Stimulated activated CD4-positive, alpha-beta T cell treated with anti-CD3 and anti-CD28 coated beads, Interleukin-1b, Interleukin-23, amount 100 ng/mL, for 1 hour (primary cell): ENCODE data around the gene BICDL1.

ENCODE experiments used
- DNase-seq, 2 donors: peaks; one replicate each; pipeline ENCODE4 v3.0.0-alpha.2; 2020; ENCODE audit warnings: low read depth in 2 of 2

Gene BICDL1

DNA sequence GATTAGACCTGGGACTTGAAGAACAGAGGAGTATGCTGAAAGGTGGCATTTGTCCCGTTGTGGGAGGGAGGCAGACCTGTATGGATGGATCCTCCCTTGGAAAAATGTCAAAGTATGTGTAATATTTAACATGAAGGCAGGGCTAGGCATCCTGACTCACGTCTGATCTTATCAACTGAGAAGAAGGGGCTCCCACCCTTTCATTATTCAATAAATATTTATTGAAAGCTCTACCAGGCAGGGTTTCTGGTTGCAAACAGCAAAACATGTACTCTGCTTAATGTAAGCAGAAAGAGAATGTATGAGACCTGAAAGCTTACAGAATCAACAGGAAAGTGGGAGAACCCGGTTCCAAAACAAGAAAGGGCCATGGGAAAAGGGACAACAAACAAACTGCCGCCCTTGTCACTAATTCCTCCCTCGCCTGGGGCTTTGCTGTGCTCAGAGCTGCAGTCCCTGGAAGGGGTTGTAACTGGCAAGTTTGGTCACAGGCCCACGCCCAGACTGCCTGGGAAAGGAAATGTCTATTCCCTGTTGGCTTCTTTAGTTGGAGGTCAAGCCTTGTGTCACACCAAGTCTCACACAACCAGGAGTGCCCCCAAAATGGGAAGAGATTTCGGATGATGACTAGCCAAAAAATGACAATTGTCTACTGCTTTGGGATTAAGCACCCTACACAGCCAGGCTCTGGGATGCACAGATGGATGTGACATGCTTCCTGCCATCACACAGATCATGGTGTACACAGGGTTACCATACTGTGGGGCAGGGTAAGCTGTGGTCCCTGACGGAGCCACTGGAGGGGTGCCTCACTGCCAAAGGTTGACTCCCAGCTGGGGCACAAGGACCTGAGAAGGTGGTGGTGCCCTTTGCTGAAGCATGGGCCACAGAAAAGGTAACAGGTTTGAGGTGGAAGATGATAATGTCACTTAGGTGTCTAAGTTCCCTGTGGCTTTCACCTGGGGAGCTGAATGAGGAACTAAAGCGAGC is 90.7 kb downstream of the BICDL1 start:
- no peak for DNase-seq

DNA sequence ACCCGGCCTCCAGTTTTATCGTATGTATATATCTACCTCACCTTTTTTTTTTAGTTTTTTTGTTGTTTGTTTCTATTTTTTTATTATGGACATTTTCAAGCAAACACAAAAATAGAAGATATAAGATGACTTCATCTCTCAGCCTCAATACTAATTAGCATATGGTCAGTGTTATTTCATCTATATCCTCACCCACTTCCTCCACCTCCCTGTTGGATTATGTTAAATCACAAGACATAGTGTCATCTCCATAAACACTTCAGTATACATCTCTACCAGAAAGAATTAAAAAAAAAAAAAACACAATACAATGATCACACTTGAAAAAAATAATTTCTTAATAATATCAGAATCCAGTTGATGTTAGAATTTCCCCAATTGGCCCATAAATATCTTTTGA is 92.6 kb downstream of the BICDL1 start:
- DNase-seq: no peak

DNA sequence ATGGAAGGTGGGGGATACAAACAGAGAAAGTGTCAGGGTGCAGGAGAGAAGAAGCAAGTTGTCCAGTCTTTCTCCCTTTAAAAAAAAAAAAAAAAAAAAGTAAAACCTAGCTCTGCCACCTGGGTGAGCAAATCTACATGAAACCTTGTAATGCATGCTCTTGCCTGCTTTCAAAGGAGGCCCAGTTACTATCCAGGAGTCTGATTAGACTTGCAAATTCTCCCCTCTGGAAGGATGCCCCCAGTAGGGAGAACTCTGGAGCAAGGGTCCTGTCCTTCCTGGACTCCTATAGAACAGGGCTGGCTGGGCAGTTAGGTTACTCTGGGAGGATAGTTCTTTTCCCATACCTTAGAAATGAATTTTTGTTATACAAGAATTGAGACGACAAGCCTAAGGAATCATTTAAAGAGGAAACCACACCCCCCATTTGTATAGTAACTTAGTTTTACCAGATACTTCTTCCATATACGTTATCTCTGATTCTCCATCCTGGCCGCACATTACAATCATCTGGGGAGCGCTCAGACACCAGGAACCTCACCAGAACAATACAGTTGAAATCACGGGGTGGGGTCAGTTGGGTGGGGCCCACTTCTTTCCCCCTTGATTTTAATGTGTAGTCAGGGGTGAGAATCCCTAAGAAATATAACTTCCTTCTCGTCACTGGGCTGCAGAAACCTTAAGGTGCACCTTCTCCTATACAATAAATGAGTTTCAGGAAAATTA is 97.0 kb downstream of the BICDL1 start:
- DNase-seq: no peak

- peak; percentile 98 to 99 for DNase-seq
Observed at GRCh38 chr12:120086801-120087621, 98.0 kb downstream of the BICDL1 start.

DNA sequence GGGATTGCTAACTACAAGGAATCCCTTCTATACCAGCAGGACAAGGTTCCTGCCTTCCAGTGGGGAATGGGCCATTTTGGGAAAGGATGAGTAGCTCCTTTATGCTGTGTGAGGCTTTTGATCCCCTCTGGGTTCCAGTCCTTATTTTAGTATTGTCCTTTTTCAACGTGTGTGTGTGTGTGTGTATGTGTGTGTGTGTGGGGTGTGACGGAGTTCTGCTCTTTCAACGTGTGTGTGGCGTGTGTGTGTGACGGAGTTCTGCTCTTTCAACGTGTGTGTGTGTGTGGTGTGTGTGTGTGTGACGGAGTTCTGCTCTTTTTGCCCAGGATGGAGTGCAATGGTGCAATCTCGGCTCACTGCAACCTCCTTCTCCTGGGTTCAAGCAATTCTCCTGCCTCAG is 100.1 kb downstream of the BICDL1 start:
- no peak for DNase-seq

DNA sequence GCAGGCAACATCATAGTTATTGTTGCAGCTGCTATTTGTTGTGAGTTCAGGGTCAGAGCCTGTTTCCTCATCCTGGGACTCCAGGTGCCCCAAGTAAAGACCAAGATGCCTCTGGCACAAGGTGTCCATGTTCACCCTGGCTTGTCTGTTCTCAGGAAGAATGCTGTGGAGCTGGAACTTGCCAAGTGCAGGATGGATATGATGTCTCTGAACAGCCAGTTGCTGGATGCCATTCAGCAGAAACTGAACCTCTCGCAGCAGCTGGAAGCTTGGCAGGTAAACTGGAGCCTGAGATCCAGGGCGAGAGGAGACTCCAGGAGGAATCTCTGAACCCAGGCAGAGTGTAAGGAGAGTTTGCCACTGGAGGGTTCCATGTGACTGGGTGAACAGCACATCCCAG is 100.8 kb downstream of the BICDL1 start:
- DNase-seq: no peak

GRCh38 chr12:120090206-120090605 is 101.2 kb downstream of the BICDL1 start:
- no peak for DNase-seq

- DNase-seq: no peak
Observed at GRCh38 chr12:120090626-120091295, 101.7 kb downstream of the BICDL1 start.

DNA sequence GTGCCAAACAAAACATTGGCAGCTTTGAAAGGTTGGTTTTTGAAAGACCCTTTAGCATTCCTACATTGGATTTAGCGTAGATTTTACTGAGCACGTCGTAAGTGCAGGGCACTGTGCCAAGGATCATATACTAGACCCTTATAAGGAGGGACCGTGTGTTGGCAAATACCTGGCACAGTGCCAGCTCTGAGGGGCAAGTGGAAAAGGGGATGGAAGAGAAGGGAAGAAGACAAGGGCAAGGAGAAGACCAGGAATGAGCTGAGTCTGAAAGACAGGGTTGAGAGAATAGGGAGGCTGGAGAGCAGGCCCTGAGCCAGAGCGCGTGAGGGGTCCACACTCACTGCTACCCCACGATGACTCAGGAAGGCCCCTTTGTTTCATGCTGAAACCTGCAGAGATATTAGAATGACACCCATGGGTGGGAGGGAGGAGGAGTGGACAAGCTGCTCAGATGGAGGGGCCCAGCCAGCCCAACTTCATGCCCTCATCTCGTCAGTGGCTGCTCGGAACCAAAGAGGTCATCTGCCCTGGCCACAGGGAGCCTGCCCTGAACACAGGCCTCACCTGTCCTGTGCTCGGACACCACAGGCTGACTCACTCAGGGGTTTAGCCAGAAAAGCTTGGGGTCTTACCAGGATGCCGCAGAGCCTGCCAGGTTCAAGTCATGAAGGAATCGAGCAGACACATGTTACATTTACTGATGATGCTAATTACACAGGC is 102.5 kb downstream of the BICDL1 start:
- DNase-seq: no peak

DNA sequence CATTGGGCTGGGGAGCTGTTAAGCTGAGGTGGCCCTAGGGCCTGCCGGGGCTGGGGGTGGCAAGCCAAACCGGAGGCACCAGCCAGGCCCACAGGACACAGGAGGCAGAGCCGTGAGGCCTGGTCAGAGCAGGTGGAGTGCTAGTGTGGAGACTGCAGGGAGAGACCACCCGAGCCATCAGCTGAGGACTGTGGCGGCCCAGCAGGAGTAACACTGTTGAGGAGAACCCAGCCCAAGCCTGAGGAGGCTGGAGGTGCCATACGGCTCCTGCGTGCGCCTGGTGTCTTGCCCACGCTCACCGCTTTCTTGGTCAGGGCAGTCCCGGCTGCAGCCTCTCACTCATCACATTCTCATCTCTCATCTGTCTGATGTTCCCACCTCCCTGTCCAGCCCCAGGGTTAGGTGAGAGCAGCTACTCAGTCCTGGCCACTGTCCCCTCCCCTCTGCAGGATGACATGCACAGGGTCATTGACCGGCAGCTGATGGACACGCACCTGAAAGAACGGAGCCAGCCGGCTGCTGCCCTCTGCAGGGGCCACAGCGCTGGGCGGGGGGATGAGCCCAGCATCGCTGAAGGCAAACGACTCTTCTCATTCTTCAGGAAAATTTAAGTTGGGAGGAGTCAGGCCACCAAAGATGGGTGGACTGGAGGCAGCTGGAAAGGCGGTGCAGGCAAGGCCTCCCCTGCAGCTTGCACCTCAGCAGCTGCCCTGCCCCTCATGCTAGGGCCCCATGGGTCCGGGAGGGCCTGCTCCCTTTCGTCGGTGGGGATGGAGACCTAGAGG is 103.7 kb downstream of the BICDL1 start:
- DNase-seq: no peak

GRCh38 chr12:120093336-120093591 is 104.2 kb downstream of the BICDL1 start:
- no peak for DNase-seq

GRCh38 chr12:120093592-120094355 is 104.7 kb downstream of the BICDL1 start:
- no peak for DNase-seq

- DNase-seq: no peak
Observed at GRCh38 chr12:120094485-120094884, 105.4 kb downstream of the BICDL1 start.

DNA sequence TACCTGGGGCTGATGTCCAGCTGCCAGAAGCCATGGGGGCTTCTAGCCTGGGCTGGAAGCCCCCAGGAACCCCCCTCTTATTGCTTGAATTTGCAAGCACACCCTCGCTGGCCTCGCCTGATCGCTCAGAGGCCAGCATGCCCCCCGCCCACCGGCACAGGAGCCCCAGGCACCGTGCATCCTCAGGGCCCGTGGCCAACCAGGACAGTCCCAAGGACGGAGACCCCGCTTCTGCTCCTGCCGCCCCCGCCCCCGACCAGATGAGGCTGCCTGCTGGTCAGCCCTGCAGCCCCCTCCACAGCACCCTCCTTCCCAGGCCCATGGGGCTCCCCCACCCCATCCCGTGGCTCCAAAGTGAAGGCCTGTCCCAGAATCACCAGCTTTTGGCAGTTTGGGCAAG is 106.3 kb downstream of the BICDL1 start:
- no peak for DNase-seq

GRCh38 chr12:120095736-120096135 is 106.7 kb downstream of the BICDL1 start:
- DNase-seq: no peak

- DNase-seq: no peak
Observed at GRCh38 chr12:120096671-120097202, 107.7 kb downstream of the BICDL1 start.

DNA sequence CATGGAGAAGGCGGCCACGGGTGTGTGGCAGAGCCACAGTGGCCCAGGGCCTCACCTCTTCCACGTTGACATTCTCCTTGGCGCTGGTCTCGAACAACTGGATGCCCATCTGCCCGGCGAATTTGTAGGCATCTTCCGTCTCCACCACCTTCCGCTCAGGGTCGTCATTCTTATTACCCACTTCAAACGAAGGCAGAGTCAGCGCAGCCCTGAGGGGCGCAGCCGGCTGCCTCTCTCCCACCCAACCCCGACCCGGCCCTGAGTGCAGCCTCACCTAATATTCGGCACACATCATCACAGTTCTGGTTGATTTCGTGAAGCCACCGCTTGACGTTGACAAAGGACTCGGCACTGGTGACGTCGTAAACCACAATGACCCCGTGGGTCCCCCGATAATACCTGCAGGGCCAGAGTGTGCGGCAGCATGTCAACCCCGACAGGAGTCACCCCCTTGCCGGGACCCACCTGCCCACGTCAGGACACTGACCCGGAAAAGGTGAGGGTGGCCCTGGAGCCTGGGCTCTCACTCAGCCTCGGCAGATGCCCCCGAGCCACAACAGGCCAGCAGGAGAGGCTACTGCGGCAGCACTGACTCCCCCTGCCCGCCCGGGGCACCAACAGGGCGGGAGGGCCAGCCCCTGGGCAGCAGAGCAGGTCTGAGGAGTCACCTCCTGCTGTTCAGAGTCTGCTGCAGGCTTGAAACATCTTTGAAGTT is 109.9 kb downstream of the BICDL1 start:
- DNase-seq: no peak

- no peak for DNase-seq
Observed at GRCh38 chr12:120099738-120100137, 110.7 kb downstream of the BICDL1 start.

DNA sequence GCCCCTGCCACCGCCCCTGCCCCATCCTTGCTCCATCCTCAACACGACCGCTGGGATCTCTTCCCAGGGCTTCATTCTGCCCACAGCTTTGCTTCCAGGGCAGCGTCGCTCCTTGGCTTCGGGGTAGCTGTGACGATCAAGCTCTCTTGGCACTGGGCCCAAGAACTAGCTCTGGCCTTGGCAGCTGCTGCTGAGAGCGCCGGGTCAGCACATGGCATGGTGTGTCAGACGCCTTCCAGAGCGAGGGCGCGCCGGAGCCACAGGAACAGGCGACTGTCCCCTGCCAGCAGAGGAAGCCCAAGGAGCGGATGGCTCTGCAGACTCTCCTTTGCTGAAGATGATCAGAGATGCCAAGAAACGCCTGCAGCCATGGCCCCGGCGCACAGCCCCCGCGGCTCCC is 111.6 kb downstream of the BICDL1 start:
- no peak for DNase-seq
